ENCODE data around the gene DNAH6.
A peak's percentile ranks its signal among the peaks of the same experiment; 100 is the strongest.
"Not testable (repeated sequence)": the region's sequence is repeated elsewhere in the genome, so short reads cannot be mapped to it uniquely, and the experiment has no call there.

Gene DNAH6

DNA sequence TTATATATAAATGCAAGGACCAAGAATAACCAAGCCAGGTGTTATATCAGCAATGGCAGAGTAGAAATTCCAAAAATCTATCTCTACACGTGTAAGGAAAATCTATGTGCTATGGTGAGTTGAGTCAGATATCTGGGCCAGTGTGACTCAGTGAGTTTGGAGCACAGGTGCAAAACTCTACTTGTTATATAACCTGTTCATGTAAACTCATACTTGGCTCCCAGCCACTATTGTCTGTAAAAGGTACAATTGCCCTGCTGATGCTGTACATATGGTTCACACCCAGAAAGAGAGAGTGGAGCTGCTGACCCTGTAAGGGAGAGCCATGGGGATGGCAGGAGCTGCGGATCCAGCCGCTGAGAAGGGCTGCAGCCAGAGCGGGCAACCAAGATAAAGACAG, 252.5 kb downstream of the DNAH6 start:
- DNase-seq: no peak

DNA sequence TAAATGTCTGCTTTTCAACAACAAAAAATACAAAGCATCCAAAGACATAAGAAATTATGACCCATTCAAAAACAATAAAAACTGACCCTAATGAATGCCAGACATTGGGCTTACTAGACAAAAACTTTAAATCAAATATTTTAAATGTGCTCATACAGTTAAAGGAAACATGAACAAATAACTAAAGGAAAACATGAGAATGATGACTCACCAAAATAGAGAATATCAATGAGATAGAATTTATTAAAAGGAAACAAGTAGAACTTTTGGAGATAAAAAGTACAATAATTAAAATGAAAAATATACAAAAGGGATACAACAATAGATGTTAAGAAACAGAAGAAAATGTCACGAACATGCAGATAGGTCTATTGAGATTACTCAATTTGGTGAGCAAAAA, 254.0 kb downstream of the DNAH6 start:
- no peak for DNase-seq

DNA sequence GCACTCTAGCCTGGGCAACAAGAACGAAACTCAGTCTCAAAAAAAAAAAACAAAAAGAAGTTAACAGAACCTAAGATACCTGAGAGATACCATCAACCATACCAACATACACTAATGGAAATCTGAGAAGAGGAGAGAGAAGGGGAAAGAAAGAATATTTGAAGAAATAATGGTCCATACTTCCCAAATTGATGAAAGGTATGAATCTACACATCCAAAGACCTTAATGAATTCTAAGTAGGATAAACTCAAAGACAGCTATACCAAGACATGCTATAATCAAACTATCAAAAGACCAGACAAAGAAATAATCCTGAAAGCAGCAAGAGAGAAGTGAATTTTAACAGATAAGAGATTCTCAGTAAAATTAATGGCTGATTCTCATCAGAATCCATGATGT, 255.0 kb downstream of the DNAH6 start:
- DNase-seq: no peak

DNA sequence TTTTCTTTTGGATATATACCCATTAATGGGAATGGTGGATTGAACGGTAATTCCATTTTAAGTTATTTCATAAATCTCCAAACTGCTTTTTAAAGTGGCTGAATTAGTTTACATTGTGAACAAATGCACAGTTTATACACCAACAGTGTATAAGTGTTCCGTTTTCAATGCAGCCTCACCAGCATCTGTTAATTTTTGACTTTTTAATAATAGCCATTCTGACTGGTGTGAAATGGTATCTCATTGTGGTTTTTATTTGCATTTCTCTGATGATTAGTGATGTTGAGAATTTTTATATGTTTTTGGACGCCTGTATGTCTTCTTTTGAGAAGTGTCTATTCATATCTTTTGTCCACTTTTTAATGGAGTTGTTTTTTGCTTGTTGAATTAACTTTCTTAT, 257.3 kb downstream of the DNAH6 start:
- not testable (repeated sequence) for DNase-seq

DNA sequence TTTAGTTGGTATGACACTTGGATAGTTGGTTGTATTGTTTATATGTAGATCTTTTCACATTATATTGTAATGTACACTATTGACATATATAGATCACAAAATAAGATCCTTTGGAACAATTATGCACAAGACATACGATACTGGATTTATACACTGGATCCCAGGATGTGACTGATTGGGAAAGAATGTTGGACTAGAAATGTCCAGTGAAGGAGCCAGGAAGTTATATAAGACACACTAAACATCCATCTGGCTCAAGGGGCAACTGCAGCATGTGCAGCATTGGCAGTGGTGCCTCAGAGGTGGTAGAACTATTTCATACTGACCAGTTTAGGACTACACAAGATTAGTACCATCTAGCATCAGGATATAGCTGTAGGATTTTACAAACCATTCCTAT, 259.7 kb downstream of the DNAH6 start:
- no peak for DNase-seq

DNA sequence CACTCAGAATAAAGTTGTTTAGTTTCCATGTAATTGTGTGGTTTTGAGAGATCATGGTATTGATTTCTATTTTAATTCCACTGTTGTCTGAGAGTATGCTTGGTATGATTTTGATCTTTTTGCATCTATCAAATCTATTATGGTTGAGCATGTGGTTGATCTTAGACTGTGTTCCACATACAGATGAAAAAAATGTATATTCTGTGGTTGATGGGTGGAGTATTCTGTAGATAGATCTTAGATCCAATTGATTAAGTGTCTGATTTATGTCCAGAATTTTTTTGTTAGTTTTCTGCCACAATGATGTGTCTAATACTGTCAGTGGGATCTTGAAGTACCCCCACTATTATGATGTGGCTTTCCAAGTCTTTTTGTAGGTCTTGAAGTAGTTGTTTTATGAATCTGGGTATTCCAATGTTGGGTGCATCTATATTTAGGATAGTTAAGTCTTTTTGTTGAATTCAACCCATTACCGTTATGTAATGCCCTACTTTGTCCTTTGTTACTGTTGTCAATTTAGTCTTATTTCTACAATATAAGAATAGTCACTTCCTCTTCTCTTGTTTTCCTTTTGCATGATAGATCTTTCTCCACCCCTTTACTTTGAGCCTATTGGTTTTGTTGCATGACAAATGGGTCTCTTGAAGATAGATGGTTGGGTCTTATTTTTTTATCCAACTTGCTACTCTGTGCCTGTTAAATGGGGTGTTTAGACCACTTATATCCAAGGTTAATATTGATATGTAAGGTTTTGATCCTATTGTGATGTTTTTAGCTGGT, 262.8 kb downstream of the DNAH6 start:
- DNase-seq: no peak

DNA sequence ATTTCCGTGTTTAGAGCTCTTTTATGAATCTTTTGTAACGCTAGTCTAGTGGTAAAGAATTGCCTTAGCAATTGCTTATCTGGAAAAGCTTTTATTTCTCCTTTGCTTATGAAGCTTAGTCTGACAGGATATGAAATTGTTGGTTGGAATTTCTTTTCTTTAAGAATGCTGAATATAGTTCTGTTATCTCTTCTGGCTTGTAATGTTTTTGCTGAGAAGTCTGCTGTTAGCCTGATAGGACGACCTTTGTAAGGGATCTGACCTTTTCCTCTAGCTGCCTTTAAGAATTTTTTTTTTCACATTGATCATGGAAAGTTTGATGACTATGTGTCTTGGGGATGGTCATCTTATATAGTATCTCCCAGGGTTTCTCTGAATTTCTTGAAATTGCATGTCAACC, 263.5 kb downstream of the DNAH6 start:
- DNase-seq: no peak

DNA sequence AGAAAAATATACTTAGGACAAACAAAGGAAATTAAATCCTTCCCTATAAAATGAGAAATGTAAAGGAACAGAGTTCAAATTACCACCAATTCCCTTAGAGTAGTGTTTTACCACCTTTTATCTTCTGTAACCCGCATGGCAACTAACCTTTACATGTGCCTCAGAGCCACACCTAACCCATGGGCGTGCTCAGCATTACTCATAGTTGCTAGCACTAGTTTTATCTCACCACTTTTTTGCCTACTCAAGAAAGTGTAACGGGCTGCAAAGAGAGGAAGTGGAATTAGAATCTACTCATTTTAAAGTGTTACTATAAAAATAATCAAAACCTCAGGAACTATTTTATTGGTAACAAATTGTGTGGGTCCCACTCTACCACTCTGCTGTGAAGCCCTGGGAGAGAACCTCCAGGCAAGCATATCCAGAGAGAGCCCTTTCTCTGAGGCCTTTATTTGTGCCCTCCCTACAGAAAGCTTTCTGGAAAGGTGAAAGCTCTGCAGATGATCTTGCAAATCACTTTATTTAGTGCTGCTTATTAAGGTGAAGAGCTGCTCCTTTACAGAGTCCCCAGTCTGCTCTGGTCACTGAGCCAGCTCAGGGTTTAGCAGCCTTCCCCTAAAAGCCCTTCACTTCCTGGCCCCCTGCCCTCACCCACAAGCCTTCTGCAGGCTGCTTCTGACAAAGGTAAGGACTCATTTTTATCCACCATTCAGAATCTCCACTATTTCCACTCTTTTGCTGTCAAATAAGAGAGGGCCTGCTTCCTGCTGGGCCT, 265.8 kb downstream of the DNAH6 start:
- peak; percentile 47 for DNase-seq

DNA sequence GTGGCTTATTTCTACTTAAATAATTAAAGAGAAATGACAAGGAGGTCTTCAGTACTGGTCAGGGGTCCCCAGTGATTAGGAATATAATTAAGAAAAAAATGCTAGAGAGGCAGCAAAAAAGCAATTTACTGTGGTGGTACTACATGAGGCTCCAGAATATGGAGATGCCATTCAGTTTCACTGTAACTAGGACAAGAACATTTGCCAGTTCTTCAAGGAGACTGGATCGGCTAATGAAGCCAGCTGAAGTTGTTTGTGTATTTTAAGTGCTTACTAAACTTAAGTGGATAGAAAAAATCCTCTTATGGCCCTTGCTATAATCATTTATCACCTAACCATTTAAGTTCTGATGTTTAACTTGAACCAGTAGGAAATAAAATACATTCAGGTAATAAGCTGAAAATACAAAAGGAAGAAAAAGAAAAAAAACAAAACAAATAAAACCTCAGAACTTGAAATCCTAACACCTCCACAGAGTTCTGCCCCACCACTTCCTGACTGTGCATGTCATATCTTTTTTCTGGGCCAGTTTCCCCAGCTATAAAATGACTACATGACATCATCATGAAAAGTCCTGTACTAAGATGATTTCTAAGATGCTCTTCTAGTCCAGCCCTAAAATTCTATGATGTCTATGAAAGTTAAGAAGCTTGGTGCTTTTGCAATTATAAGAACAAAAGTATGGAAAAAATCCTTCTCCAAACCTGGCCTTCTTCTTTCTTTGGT, 266.6 kb downstream of the DNAH6 start:
- DNase-seq: peak; percentile 15

DNA sequence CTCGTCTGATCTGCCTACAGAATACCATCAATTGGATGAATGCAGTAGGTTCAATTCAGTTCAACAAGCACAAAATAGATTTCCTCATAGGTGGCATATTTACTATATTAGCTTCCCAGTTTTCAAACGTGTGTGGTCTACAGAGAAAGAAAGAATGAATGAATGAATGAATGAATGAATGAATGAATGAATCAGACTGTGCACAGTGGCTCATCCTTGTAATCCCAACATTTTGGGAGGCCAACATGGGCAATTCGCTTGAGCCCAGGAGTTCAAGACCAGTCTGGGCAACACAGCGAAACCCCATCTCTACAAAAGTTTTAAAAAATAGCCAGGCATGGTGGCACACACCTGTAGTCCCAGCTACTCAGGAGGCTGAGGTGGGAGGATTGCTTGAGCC, 269.7 kb downstream of the DNAH6 start:
- DNase-seq: no peak

DNA sequence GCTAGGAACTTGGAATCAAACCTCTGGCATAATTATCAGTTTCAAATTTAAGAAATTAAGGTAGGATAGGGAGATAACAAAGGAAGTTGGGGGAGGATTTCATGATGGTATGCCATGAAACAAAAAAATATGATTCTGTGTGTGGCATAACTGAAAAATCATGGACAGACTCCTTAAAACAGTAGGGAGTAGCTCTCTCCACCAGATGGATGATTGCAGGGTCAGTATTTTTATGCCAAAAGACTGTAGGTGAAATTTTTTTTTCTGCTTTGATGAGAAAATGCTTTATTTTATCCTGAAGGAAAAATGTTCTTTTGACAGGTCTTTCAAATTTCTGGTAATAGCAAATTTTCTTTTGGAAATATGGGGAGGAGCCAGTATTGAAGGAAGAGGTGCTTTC, 270.3 kb downstream of the DNAH6 start:
- no peak for DNase-seq

DNA sequence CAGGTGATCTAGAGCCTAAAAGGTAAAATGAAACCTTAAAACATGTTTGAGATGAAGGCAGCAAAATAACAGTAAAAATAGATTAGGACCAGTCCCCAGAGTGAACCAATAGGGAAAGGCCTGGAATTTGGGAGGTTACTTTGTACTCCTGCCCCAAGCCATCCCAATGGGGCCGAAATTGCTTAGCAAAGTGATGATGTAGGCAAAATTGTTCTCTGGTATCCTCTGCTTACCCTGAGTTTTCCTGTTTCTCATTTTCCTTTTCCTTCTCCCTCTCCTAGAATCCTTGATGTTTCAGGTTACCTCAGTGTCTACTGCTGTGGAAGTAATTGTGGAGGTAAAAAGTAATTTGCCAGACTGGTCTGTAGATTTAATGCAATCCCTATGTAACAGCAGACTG, 271.7 kb downstream of the DNAH6 start:
- no peak for DNase-seq

DNA sequence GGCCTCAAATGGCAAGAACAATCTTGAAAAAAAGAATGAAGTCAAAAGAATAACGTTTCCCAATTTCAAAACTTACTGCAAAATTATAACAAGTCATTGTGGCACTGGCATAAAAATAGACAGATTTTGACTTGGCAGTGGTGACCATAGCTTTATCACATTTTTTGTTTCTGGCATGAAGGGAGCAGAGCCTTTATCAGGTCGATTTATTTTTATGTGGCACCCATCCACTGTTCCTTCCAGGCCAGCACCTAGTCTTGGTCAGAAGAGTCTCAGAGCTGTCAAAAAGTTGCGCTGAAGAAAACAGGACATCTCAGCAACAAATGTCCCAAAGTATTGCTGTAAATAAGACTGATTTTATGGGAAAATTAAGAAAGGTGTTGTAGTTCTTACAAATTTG, 272.2 kb downstream of the DNAH6 start:
- DNase-seq: no peak

DNA sequence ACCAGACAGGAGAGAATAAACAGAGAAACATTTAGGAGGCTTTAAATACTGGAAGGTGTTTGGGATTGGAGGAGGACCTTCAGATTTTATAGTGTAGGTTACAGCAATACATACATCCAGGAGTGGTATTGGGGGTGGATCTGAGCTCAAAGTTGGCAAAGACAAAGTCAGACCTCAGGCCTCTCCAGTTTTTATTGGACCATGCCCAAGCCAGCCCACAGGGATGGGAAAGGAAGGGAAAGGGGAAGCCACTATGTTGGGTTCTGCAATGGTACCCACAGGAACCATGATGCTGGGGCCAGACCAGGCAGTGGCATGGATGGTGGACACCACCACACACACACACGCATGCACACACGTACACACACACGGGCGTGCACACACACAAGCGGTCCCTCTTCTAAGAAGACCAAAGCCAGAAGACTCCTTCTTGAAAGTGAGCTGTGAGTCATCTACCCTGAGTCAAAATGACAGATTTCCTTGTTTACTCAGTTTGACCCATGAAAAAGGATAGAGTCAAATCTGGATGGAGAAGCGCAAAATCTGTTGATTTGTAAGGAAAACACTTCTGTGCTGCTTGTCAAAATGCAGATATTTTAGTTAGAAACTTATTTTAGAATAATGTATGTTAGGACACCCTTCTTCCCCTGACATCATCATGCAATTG, 276.7 kb downstream of the DNAH6 start:
- no peak for DNase-seq

DNA sequence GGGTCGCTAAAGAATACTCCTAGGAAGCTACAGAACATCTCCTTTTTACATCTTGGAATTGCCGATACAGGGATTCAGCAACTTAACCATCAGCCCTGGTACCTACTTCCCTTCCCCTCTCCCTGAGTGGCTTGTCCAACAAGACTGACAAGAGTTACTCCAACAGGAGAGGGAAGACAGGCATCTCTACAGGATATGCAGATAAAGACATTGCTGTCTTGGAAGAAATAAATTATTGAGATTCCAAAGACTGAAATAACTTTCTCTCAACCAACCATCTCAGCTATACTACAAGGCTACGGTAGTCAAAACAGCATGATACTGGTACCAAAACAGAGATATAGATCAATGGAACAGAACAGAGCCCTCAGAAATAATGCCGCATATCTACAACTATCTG, 277.3 kb downstream of the DNAH6 start:
- DNase-seq: no peak

DNA sequence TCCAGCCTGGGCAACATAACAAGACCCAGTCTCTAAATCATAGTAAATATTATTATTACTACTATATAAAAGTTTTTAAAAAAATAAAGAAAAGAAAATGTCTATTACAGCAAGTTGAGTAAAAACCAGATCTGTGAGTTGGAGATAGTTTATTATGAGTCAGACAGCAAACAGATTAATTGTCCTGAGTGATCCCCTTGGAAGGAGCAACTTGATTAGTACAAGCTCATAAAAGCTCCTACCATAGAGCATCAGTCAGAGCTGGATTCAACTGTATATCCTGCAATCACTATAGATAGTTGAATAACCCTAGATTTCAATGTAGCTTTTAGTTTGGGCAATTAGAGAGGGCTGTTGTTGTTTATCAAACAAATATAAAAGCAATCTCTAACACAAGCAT, 280.5 kb downstream of the DNAH6 start:
- DNase-seq: no peak

DNA sequence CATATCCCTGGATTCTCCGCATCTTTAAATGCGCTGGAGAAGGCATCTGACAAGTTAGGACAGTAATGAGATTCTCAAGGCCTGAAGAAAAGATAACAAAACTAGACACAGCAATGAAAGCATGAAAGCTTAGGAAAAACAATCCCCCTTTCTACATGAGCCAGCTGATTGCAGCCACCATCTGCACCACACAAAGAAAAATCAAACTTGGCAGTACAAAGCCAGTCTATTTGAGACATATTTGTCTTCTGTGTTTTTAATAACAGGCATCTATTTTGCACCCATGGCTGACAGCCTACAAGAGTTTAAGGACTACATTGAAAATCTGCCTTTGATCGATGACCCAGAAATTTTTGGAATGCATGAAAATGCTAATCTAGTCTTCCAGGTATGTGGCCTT, 281.0 kb downstream of the DNAH6 start:
- DNase-seq: no peak

DNA sequence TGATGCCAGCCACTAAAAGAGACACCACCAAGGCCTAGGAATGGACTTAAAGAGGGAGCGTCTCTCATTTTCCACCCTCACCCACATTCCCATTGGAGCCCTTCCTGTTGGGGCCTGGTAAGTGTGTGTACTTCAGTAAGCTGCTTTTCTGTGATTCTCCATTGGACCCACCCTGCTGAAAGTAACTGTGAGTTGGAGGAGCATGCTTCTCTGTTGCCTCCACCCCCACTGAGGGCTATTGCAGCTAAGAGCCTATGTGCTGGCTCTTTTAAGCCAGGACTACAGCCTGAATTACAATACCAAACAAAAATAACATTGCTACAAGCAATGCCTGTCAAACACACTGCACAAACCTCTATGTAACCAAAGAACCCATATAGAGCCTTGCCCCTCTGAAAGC, 283.5 kb downstream of the DNAH6 start:
- DNase-seq: no peak

DNA sequence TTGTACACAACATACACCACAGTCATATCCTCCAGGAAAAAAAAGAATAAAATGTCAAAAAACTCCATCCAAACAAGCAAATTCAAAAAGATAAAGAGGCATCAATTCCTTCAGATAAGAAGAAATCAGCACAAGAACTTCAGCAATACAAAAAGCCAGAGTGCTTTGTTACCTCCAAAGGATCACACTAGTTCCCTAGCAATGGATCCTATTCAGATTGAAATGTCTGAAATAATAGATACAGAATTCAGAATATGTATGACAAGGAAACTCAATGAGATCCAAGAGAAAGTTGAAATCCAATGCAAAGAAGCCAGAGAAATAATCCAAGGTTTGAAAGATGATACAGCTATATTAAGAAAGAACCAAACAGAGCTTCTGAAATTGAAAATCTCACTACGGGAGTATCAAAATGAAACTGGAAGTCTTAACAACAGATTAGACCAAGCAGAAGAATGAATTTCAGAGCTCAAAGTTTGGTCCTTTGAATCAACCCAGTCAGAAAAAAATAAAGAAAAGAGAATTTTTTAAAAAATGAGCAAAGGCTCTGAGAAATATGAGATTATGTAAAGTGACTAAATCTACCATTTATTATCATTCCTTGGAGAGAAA, 284.0 kb downstream of the DNAH6 start:
- DNase-seq: no peak

DNA sequence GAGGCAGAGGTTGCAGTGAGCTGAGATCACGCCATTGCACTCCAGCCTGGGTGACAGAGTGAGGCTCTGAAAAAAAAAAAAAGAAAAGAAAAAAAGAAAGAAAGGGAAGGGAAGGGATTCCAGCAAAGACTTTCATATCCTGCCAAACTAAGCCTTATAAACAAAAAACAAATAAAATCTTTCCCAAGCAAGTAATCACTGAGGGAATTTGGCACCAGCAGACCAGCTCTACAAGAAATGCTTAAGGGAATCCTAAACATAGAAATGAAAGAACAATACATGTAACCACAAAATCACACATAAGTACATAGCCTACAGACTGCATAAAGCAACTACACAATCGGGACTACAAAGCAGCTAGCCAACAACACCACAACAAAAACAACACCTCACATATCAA, 285.5 kb downstream of the DNAH6 start:
- no peak for DNase-seq

DNA sequence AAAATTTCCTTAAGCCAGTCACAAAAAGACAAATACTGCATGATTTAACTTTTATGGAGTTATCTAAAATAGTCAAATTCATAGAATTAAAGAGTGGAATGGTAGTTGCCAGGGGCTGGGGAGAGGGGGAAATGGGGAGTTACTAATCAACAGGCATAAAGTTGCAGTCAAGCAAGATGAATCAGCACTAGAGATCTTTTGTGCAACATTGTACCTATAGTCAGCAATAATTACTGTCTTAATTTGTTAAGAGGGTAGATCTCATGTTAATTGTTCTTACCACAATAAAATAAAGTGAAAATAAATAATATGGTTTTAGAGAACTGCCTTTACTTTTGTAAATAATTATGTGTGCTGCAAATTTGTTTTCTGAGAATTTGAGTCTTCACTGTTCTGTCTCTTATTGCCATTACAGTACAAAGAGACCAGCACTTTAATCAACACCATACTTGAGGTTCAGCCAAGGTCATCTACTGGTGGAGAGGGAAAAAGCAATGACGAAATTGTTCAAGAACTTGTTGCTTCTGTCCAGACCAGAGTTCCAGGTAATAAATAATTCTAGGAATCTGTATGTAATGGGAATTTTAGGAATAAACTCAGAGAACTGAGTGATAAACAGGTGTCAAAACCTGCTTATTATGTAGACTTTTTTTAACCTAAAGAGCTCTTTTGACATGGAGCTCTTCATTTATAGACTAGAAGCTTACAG, 289.1 kb downstream of the DNAH6 start:
- no peak for DNase-seq

DNA sequence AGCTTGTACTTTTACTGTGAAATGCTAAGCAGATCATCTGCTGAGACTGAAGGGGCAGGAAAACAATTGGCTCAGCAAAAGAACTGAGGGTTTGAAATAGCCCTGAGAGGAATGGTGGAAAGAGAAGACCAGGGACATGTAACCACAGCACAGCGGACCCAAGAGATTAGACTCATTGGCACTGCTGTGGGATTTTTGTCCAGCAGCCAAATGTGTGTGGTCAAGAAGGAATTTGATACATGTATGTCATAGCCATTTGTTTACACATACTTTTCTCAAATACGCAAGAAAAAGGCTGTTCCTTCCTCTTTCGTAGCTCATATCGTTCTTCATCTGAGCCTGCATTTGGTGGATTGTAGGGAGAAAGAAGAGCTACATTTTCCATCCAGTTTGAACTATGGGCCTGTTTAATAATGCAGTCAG, 290.8 kb downstream of the DNAH6 start:
- no peak for DNase-seq

Measured in activated CD4-positive, alpha-beta T cell treated with anti-CD3 and anti-CD28 coated beads, Interleukin-2, amount 50 U/mL, for 1 hour (primary cell).